ENCODE results near the gene TNIK.

DNA sequence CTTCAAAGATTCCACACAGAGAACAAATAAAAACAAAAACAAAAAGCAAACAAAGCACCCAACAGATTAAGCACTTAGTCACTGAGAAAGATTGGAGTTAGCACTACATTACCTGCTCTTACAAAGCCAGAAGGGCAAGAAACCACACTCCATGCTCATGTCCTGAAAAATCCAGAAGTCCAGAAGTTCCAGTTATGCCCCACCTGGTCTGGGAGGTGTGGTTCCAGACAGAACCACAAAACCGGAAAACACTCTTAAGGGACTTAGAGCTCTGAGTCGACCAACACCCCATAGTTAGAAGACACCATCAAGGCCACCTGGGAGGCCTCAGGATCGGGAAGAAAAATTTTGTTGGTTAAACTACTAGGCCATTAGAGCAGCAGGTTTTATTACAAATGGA is 88.9 kb downstream of the TNIK start:
- TF ChIP-seq CTCF (IDR thresholded peaks at IDR 0.05) (no peak), POLR2A (IDR thresholded peaks at IDR 0.05) (no peak)
